OCI-LY1 (cell line): Measurements from ENCODE around the gene RANBP10.

Experiments
- EZH2 ChIP-seq: fragments of 200-600 bp; sonication (generic), shearing (Covaris generic); IDR thresholded peaks from 2 replicates; pipeline ENCODE4 v1.8.0; 2017; ENCODE audit warnings: borderline replicate concordance, mixed run types, mild to moderate bottlenecking, antibody characterized with exemption, low read length, moderate library complexity, mixed read lengths
- TF ChIP-seq, protein P1 (sequence below): fragments of 200-600 bp; sonication (generic), shearing (Covaris generic); IDR thresholded peaks from 2 replicates; pipeline ENCODE4 v1.5.1; 2017; ENCODE audit warnings: mild to moderate bottlenecking, antibody characterized with exemption, low read length, moderate library complexity, mixed read lengths

DNA sequence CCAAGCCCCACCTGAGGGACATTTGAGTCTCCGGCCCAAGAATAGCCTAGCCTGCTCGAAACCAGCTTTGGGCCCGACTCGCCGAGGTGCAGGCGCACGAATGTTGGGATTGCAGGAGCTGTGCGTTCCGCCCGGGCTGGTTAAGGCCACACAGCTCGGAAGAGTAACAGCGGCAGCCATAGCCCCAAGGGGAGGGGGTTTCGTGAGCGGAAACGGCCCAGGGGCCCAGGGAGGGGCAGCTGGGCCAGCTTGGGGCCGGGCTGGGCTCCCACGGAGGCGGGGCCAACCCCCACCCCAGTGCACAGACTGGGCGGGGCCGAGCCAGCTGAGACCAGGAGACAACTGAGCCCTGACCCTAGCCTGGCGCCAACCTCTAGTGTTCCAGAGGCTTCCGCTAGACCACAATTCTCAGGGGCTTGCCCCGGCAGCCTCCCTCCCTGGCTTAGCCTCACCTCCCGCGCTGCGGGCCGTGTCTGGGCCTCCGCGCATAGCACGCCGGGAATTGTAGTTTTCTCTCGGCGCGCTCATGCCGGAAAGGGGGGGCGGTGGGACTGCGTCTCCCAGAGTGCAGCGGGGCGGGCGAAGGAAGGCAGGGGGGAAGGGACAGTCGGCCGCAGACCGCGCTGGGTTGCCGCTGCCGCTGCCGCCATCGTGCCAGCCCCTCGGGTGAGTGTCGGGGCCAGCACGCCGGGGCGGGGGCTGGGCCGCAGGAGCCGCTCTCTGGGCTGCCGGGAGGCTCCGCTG, 40.1 kb upstream of the RANBP10 start, which contains the start of gene NUTF2:
- TF ChIP-seq, protein P1, sequence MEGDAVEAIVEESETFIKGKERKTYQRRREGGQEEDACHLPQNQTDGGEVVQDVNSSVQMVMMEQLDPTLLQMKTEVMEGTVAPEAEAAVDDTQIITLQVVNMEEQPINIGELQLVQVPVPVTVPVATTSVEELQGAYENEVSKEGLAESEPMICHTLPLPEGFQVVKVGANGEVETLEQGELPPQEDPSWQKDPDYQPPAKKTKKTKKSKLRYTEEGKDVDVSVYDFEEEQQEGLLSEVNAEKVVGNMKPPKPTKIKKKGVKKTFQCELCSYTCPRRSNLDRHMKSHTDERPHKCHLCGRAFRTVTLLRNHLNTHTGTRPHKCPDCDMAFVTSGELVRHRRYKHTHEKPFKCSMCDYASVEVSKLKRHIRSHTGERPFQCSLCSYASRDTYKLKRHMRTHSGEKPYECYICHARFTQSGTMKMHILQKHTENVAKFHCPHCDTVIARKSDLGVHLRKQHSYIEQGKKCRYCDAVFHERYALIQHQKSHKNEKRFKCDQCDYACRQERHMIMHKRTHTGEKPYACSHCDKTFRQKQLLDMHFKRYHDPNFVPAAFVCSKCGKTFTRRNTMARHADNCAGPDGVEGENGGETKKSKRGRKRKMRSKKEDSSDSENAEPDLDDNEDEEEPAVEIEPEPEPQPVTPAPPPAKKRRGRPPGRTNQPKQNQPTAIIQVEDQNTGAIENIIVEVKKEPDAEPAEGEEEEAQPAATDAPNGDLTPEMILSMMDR = no peak
- TF ChIP-seq EZH2 = no peak
